Neural cell (in vitro differentiated cells): ENCODE results near the gene EIF5A. TPM values are rescaled to one million over a fixed set of nuclear protein-coding genes. Genes with fewer than 3 reads are reported as not detected.

Experiments used
- H2AFZ ChIP-seq: fragments of 200-600, 300-800 bp; sonication (generic), shearing (Covaris generic); 2 replicates; pipeline ENCODE4 v1.6.0; 2014; ENCODE audit warnings: low read depth, mild to moderate bottlenecking, antibody characterized with exemption, low read length, moderate library complexity
- H3F3A ChIP-seq: fragments of 200-600 bp; shearing (Covaris generic); 2 replicates; pipeline ENCODE4 v1.6.1; 2016; ENCODE audit warnings: mild to moderate bottlenecking, moderate library complexity, mixed read lengths, antibody characterized with exemption, low read length; ENCODE audit not compliant: insufficient read depth, poor library complexity, severe bottlenecking
- H3K27ac ChIP-seq: fragments of 200-600, 300-800 bp; sonication (generic), shearing (Covaris generic); 2 replicates; pipeline ENCODE4 v1.5.1; 2014; ENCODE audit warnings: mild to moderate bottlenecking, low read length, moderate library complexity
- H3K27me3 ChIP-seq: fragments of 300-800, 200-600 bp; sonication (generic), shearing (Covaris generic); 2 replicates; pipeline ENCODE4 v1.6.0; 2014; ENCODE audit warnings: mild to moderate bottlenecking, low read depth, low read length, moderate library complexity; ENCODE audit not compliant: insufficient read depth
- H3K36me3 ChIP-seq: fragments of 300-800, 200-600 bp; sonication (generic), shearing (Covaris generic); 2 replicates; pipeline ENCODE4 v1.5.1; 2014; ENCODE audit warnings: mild to moderate bottlenecking, antibody characterized with exemption, low read length, moderate library complexity; ENCODE audit not compliant: insufficient read depth
- H3K4me2 ChIP-seq: fragments of 300-800, 200-600 bp; sonication (generic), shearing (Covaris generic); 2 replicates; pipeline ENCODE4 v1.6.0; 2014; ENCODE audit warnings: mild to moderate bottlenecking, low read length
- H3K4me3 ChIP-seq: fragments of 300-800, 200-600 bp; sonication (generic), shearing (Covaris generic); 2 replicates; pipeline ENCODE4 v1.5.1; 2014; ENCODE audit warnings: mild to moderate bottlenecking, low read length, moderate library complexity
- H3K79me2 ChIP-seq: fragments of 200-600 bp; shearing (Covaris generic); replicated peaks from 2 replicates; pipeline ENCODE4 v1.6.0; 2014; ENCODE audit warnings: mild to moderate bottlenecking, low read length, moderate library complexity; ENCODE audit not compliant: insufficient read depth
- H3K9ac ChIP-seq: fragments of 300-800, 200-600 bp; sonication (generic), shearing (Covaris generic); 2 replicates; pipeline ENCODE4 v1.6.1; 2016; ENCODE audit warnings: mild to moderate bottlenecking, low read length, mixed read lengths
- H3K9me2 ChIP-seq: fragments of 200-600 bp; shearing (Covaris generic); 2 replicates; pipeline ENCODE4 v1.6.1; 2016; ENCODE audit warnings: mild to moderate bottlenecking, low read length, mixed read lengths; ENCODE audit not compliant: insufficient read depth
- H3K9me3 ChIP-seq: fragments of 200-600, 300-800 bp; sonication (generic), shearing (Covaris generic); 2 replicates; pipeline ENCODE4 v1.6.1; 2016; ENCODE audit warnings: mild to moderate bottlenecking, mixed run types, low read length, moderate library complexity, mixed read lengths
- H4K20me1 ChIP-seq: fragments of 200-600 bp; shearing (Covaris generic); 2 replicates; pipeline ENCODE4 v1.6.1; 2016; ENCODE audit warnings: mild to moderate bottlenecking, mixed run types; ENCODE audit not compliant: insufficient read depth
- EP300 ChIP-seq: fragments of 450-650 bp; conservative IDR thresholded peaks from 2 replicates; pipeline ENCODE4 v1.6.1; 2014; ENCODE audit warnings: antibody characterized with exemption, mild to moderate bottlenecking, moderate library complexity; ENCODE audit not compliant: poor library complexity, severe bottlenecking
- EZH2 ChIP-seq: fragments of 200-600, 300-800 bp; shearing (Covaris generic), sonication (generic); IDR thresholded peaks from 2 replicates; pipeline ENCODE4 v1.6.1; 2014; ENCODE audit warnings: antibody characterized with exemption, low read length, borderline replicate concordance, mild to moderate bottlenecking; ENCODE audit not compliant: insufficient read depth, poor library complexity, severe bottlenecking
- MXI1 ChIP-seq: fragments of 450-650 bp; conservative IDR thresholded peaks from 2 replicates; pipeline ENCODE4 v1.6.1; 2014; ENCODE audit warnings: antibody characterized with exemption, mild to moderate bottlenecking; ENCODE audit not compliant: poor library complexity, severe bottlenecking
- POLR2AphosphoS5 ChIP-seq: IDR thresholded peaks from 2 replicates; pipeline ENCODE4 v1.6.1; 2012
- RAD21 ChIP-seq: fragments of 450-650 bp; conservative IDR thresholded peaks from 2 replicates; pipeline ENCODE4 v1.6.1; 2014; ENCODE audit warnings: antibody characterized with exemption, mild to moderate bottlenecking, moderate library complexity
- SMC3 ChIP-seq: fragments of 450-650 bp; conservative IDR thresholded peaks from 2 replicates; pipeline ENCODE4 v1.6.1; 2014; ENCODE audit warnings: antibody characterized with exemption, mild to moderate bottlenecking, moderate library complexity; ENCODE audit not compliant: poor library complexity
- TAF1 ChIP-seq: IDR thresholded peaks from 2 replicates; pipeline ENCODE4 v1.6.1; 2012; ENCODE audit warnings: low read depth
- polyA plus RNA-seq: library from polyadenylated mRNA; depleted of rRNA; stranded (reverse); fragments of >200 nt; gene quantifications from 2 replicates; pipeline ENCODE4 v1.2.3, GENCODE V29; 2014
- TF ChIP-seq, protein P1 (sequence below): IDR thresholded peaks from 2 replicates; pipeline ENCODE4 v1.6.1; 2012; ENCODE audit warnings: borderline replicate concordance
- TF ChIP-seq, protein P2 (sequence below): fragments of 450-650 bp; IDR thresholded peaks from 2 replicates; pipeline ENCODE4 v1.5.1; 2014; ENCODE audit warnings: antibody characterized with exemption, mild to moderate bottlenecking, moderate library complexity; ENCODE audit not compliant: poor library complexity, severe bottlenecking

The EIF5A gene
- polyA plus RNA-seq, 1 donor from 2014 or later: 164 TPM

DNA sequence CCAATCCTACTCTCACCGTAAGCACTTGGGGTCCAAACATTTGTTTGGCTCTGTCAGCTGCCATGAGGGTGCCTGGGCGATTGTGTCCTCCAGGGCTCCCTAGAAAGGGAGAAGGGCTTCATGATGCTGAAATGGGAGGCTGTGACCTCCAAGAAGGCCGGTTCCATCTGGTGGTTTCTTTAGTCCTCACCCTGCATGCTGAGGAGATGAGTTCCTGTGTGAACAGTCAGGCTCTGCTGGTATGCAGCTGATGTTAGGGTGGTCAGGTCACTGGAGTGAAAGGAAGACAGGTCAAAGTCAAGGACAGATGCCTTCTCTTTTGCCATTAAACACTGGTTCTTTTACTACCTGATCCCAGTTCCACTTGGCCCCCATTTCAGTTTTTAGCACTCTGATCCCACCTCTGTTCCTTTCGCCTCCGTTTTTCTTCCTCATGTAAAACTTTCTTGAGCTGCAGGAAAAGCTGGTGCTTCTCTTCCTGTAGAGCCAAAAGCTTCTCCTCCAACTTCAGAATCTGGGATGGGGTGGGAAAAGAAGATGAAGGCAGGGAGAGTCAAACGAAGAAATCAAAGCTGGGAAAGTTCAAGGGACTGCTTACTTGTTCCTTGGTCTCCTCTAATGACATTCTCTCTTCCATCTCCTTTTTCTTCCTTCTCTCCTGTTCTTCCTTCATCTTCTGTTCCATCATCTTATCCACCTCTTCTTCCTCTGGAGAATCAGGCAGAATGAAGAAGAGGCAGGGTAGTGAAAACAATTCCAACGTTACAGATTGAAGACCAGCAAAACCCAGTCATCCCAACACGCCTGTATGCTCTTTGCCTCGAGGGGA, 6.7 kb downstream of the EIF5A start:
- TF ChIP-seq EZH2 (no peak), TAF1 (no peak)
- TF ChIP-seq, protein P1, sequence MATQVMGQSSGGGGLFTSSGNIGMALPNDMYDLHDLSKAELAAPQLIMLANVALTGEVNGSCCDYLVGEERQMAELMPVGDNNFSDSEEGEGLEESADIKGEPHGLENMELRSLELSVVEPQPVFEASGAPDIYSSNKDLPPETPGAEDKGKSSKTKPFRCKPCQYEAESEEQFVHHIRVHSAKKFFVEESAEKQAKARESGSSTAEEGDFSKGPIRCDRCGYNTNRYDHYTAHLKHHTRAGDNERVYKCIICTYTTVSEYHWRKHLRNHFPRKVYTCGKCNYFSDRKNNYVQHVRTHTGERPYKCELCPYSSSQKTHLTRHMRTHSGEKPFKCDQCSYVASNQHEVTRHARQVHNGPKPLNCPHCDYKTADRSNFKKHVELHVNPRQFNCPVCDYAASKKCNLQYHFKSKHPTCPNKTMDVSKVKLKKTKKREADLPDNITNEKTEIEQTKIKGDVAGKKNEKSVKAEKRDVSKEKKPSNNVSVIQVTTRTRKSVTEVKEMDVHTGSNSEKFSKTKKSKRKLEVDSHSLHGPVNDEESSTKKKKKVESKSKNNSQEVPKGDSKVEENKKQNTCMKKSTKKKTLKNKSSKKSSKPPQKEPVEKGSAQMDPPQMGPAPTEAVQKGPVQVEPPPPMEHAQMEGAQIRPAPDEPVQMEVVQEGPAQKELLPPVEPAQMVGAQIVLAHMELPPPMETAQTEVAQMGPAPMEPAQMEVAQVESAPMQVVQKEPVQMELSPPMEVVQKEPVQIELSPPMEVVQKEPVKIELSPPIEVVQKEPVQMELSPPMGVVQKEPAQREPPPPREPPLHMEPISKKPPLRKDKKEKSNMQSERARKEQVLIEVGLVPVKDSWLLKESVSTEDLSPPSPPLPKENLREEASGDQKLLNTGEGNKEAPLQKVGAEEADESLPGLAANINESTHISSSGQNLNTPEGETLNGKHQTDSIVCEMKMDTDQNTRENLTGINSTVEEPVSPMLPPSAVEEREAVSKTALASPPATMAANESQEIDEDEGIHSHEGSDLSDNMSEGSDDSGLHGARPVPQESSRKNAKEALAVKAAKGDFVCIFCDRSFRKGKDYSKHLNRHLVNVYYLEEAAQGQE: no peak
- TF ChIP-seq, protein P2, sequence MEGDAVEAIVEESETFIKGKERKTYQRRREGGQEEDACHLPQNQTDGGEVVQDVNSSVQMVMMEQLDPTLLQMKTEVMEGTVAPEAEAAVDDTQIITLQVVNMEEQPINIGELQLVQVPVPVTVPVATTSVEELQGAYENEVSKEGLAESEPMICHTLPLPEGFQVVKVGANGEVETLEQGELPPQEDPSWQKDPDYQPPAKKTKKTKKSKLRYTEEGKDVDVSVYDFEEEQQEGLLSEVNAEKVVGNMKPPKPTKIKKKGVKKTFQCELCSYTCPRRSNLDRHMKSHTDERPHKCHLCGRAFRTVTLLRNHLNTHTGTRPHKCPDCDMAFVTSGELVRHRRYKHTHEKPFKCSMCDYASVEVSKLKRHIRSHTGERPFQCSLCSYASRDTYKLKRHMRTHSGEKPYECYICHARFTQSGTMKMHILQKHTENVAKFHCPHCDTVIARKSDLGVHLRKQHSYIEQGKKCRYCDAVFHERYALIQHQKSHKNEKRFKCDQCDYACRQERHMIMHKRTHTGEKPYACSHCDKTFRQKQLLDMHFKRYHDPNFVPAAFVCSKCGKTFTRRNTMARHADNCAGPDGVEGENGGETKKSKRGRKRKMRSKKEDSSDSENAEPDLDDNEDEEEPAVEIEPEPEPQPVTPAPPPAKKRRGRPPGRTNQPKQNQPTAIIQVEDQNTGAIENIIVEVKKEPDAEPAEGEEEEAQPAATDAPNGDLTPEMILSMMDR: no peak
- Histone ChIP-seq H3K9me2 (no peaks in the 10 kb centered on the region), H3K79me2 (peaks cover 31% of the 10 kb centered on the region)

DNA sequence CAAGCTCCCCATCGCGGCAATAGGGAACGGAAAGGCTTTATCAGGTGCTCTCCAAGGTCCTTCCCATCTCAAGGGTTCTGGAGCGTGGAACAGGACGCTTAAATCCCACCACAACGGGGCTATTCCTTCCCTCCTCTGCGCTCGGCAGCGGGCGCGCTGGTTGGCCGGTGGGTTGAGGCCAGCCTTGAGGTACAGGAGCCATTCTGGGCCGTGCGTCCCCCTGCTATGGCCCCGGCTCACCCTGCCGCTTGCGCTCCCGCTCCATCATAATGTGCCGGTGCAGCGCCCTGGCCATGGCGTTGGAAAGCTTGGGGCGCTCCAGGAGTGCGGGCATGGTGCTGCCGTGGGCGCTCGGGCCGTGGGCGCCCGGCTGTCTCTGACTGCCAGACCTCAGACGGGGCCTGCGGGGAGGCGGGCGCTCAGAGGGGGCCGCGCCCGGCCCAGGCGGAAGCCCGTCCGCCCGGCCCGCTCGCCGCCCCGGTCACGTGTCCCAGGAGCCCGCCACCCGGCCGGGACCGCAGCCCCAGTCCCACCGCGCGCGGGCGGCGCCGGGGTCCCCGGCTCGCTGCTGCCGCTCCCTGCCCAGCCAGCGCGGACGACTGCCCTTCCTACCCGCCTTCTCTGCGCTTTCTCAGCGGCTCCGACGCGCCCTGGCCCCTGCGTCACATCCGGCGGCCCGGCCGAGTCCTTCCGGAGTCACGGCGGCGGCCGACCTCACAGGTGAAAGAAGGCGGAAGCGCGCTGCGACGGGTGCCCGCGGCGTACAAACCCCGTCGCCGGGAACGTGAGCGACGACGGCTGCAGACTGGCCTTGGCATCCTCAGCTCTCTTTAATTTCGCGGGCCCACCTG, 7.5 kb downstream of the EIF5A start, which contains the start of gene GPS2:
TSS of gene GPS2 (minus strand) at position 642 of the 851 bp plus-strand sequence. CDS start at position 334, 308 bp downstream.
- TF ChIP-seq, protein P2: no peak
- TF ChIP-seq EZH2: no peak
- TF ChIP-seq, protein P1: peak; percentile 33
- TF ChIP-seq TAF1: no peak
- TF ChIP-seq EP300: peak; percentile 68
- peak; percentile 86 for TF ChIP-seq MXI1
- no peak for TF ChIP-seq RAD21
- peak; percentile 92 for TF ChIP-seq POLR2AphosphoS5
- peak; percentile 23 for TF ChIP-seq SMC3
- Histone ChIP-seq H3K27me3 (no peaks in the 10 kb centered on the region), H3K9me2 (no peaks in the 10 kb centered on the region), H3K79me2 (peaks cover 22% of the 10 kb centered on the region), H3F3A (no peaks in the 10 kb centered on the region), H3K9ac (peak within 1 kb of the TSS; percentile 81), H3K27ac (peak within 1 kb of the TSS; percentile 87), H3K36me3 (no peaks in the 10 kb centered on the region), H3K4me3 (peak within 1 kb of the TSS; percentile 83), H3K9me3 (no peaks in the 10 kb centered on the region), H3K4me2 (peak within 1 kb of the TSS; percentile 95), H2AFZ (peak within 1 kb of the TSS; percentile 53), H4K20me1 (no peaks in the 10 kb centered on the region)

More for the DNA sequence above, 6.7 kb downstream of the EIF5A start:
- Histone ChIP-seq H3K4me2 (peak overlapping the region; percentile 95), H4K20me1 (peaks cover 4% of the 10 kb centered on the region), H3K27me3 (no peaks in the 10 kb centered on the region), H3F3A (no peaks in the 10 kb centered on the region), H2AFZ (no peak overlapping the region), H3K9ac (peak overlapping the region; percentile 81), H3K4me3 (peak overlapping the region; percentile 83), H3K27ac (peak overlapping the region; percentile 87), H3K9me3 (no peaks in the 10 kb centered on the region), H3K36me3 (no peaks in the 10 kb centered on the region)
